HG03342 (cell line): ENCODE results near the gene PPM1D.
"Not testable (repeated sequence)": the region's sequence is repeated elsewhere in the genome, so short reads cannot be mapped to it uniquely, and the experiment has no call there.

ENCODE experiments used
- ATAC-seq: cut with Tn5 transposase; IDR thresholded peaks from one replicate; pipeline ENCODE4 v1.9.1; 2021; ENCODE audit warnings: mild to moderate bottlenecking, moderate library complexity; ENCODE audit not compliant: unreplicated experiment

Gene PPM1D

DNA sequence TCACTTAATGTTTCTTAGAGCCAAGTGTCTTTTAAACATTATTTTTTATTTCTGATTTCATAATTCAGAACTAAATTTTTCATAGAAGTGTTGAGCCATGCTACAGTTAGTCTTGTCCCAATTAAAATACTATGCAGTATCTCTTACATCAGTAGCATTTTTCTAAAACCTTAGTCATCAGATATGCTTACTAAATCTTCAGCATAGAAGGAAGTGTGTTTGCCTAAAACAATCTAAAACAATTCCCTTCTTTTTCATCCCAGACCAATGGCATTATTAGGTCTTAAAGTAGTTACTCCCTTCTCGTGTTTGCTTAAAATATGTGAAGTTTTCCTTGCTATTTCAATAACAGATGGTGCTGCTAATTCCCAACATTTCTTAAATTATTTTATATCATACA lies 64.0 kb downstream of the PPM1D start:
- ATAC-seq, result no peak

- ATAC-seq, result no peak
Measured at GRCh38 chr17:60665602-60666001, 65.6 kb downstream of the PPM1D start.

GRCh38 chr17:60668741-60669140 lies 68.7 kb downstream of the PPM1D start:
- ATAC-seq, result not testable (repeated sequence)

DNA sequence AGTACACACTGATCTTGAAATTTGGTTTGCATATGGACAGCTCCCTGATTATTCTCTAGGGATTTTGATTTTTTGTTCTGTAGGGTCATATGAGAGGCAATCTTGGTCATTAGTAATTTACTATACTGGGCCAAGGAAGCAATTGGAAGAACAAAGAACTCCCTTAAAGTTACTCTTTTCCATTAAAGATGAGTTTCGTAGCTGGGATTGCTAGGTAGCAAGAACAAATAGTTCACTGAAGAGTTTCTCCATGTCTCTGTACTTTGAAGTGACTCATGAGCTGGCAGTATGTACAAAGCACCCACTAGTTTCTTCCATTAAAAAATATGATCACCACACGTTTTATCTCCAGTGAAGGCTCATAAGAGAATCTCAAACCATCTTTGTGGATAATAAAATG lies 71.5 kb downstream of the PPM1D start:
- ATAC-seq, result no peak

DNA sequence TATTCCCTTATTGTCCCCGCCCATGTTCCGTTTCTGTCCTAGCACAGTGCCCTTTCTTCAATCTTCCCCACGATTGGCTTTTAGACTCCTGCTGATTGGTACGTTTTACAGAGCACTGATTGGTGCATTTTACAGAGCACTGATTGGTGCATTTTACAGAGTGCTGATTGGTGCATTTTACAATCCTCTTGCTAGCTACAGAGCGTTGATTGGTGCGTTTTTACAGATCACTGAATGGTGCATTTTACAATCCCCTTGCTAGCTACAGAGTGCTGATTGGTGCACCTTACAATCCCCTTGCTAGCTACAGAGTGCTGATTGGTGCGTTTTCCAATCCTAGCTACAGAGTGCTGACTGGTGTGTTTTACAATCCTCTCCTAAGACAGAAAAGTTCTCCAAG lies 74.6 kb downstream of the PPM1D start:
- ATAC-seq, result not testable (repeated sequence)

GRCh38 chr17:60675997-60676396 lies 76.0 kb downstream of the PPM1D start:
- no peak for ATAC-seq

- no peak for ATAC-seq
Measured at GRCh38 chr17:60676758-60677307, 76.8 kb downstream of the PPM1D start.

DNA sequence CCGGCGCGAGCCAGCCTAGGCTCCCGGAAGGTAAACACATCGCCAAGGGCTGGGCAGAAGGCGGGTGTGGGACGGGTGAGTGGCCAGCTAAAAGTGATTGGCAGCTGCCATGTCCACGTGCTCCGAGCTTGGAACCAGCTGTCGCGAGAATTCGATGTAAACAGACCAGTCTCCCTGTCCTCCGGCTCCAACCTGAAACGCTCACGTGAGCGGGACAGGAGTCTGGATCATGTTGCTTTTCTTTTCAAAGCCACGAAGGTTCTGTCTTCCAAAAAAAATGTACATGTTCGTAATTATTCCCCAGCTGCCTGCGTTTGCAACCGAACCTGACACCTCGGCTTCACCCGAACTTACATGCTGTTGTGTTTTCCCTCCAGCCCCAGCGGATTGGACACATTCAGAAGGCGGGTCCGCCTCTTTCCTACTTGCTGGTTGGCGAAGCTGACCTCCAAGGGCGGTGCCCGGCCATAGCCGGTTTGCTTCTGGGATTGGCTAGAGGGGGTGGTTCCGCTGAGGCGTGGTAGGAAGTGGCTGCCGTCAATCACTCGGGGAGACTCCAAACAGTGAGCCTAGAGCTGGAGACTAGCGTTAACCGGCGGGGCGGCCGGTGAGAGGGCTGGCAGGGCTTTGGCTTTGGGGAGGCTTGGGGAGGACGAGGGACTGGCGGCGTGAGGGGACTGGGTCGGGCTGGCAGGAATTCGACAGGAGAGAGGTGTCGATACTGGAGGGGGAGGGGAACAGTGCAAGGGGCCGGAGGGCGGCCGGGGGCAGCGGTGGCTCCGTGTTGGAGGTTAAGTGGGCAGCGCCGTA lies 77.5 kb downstream of the PPM1D start, which contains the start of gene BCAS3:
Gene BCAS3, plus strand, starts transcription at position 544 of the 810 bp plus-strand sequence.
- ATAC-seq, result peak; percentile 98

DNA sequence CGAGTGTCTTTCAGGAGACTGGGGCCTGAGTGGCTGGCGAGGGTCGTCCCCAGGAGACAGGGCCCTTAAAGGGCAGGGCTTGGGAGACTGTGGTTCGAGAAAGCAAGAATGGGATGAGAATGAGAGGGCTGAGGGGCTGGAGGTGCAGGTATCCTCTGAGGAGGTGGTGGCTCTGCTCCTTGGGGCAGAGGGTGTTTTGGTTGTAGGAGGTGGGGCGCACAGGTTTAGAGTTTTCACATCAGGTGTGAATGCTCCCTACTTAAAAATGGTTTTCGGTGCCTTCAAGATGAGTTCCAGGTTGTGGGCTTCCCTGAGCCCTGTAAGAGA lies 78.1 kb downstream of the PPM1D start:
- ATAC-seq, result no peak

GRCh38 chr17:60679287-60679686 lies 79.3 kb downstream of the PPM1D start:
- ATAC-seq, result no peak

DNA sequence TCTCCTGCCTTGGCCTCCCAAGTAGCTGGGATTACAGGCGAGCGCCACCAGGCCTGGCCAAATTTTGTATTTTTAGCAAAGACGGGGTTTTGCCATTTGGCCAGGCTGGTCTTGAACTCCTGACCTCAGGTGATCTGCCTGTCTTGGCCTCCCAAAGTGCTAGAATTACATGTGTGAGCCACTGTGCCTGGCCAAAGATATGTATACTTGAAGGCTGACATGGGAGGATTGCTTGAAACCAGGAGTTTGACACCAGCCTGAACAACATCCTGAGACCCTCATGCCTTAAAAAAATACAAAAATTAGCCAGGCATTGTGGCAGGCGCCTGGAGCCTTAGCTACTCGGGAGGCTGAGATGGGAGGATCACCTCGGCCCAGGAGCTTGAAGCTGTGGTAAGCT lies 80.8 kb downstream of the PPM1D start:
- no peak for ATAC-seq

DNA sequence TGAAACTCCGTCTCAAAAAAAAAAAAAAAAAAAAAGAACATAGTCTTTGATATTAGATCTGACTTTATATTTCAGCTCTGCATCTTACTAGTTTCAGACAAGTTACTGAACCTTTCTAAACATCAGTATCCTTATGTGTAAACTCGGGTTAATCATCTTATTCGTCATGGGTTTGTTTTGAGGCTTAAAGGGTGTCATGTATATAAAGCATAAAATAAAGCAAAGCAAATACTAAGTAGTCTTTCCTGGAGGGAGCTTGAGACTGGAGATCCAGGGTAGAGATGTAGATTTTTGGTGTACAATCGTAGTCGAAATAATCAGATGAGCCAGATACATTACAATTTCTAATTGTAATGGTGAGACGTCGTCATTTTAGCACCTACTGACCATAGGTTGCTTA lies 85.4 kb downstream of the PPM1D start:
- ATAC-seq, result no peak

- no peak for ATAC-seq
Measured at GRCh38 chr17:60695960-60696359, 96.0 kb downstream of the PPM1D start.

DNA sequence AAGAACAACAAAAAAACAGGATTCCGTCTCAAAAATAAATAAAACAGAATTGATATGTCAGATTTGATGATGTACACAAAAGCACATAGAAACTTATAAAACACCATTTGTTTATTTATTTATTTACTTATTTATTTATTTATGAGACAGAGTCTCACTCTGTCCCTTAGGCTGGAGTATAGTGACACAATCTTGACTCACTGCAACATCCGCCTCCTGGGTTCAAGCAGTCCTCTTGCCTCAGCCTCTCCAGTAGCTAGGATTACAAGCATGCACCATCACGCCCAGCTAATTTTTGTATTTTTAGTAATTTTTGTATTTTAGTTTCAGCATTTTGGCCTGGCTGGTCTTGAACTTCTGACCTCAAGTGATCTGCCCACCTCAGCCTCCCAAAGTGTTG lies 99.1 kb downstream of the PPM1D start:
- no peak for ATAC-seq

DNA sequence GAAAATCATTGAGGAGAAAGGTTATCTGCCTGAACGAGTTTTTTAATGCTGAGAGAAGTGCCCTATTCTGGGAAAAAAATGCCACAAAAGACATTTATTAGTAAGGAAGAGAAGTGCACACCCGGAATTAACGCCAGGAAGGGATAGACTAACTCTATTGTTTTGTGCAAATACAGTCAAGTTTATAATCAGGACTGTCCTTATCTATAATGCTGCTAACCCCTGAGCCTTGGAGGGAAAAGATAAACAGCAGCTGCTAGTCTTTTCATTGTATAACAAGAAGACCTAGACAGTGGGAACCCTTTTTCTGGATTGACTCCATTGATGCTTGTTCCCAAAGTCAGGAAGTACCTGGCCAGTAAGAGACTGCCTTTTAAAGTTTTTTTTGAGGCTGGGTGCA lies 104.2 kb downstream of the PPM1D start:
- no peak for ATAC-seq

- ATAC-seq, result no peak
Measured at GRCh38 chr17:60712675-60713074, 112.7 kb downstream of the PPM1D start.

DNA sequence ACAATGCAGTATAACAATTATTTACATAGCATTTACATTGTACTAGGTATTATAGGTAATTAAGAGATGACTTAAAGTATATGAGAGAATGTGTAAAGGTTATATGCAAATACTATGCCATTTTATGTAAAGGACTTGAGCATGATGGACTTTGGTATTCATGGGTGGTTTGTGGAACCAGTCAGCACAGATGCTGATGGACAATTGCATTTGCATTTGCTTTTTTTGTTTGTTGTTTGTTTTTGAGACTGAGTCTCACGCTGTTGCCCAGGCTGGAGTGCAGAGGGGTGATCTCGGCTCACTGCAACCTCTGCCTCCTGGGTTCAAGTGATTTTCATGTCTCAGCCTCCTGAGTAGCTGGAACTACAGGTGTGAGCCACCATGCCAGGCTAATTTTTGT lies 113.6 kb downstream of the PPM1D start:
- ATAC-seq, result no peak
